CD4-positive, alpha-beta T cell treated with Interleukin-17A for 4 hours (primary cell): ENCODE data around the gene ITPR2.
"Not testable (repeated sequence)": the region's sequence is repeated elsewhere in the genome, so short reads cannot be mapped to it uniquely, and the experiment has no call there.

ENCODE experiments used
- DNase-seq: peaks from one replicate; pipeline ENCODE4 v3.0.0-alpha.2; 2020; ENCODE audit warnings: mixed read lengths

The ITPR2 gene

DNA sequence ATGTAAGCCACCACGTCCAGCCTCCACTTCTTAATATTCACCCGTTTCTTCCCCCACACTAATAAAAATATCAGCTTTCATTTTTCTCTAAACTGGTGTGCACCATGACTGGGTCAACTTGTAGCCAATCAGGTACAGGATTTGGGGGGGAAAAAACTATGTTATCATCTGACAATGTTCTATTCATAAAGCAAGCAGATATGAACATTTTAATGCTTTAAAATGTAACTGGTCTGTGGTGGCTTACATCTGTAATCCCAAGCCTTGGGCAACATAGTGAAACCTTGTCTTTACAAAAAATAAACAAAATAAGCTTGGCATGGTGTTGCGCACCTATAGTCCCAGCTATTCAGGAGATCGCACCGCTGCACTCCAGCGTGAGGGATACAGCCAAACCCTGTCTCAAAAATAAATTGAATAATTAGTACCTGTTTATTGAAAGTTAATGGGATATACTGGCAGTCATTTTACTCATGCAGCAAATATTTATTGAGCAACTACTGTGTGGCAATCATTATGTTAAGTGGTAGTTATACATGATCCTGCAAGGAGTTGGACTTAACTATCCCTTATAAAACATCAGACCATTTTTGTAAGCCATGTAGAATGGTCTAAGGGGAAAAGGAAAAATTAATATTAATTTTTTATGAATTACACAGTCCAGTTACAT lies 15.3 kb upstream of the ITPR2 start:
- DNase-seq: no peak

DNA sequence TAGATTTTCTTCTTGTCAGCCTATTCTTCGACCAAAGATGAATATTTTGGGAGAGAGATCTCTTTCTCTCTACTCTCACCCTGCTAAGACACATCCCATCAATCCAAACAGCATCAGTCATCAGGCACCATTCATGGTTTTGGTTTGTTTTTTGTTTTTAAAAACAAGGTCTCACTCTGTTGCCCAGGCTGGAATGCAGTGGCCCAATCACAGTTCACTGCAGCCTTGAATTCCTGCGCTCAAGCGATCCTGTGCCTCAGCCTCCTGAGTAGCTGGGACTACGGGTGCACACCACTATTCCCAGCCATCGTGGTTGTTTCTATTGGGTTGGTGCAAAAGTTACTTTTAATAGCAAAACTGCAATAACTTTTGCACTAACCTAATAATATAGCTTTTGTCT lies 14.4 kb upstream of the ITPR2 start:
- no peak for DNase-seq

- no peak for DNase-seq
Observed at GRCh38 chr12:26846416-26846815, 13.4 kb upstream of the ITPR2 start.

DNA sequence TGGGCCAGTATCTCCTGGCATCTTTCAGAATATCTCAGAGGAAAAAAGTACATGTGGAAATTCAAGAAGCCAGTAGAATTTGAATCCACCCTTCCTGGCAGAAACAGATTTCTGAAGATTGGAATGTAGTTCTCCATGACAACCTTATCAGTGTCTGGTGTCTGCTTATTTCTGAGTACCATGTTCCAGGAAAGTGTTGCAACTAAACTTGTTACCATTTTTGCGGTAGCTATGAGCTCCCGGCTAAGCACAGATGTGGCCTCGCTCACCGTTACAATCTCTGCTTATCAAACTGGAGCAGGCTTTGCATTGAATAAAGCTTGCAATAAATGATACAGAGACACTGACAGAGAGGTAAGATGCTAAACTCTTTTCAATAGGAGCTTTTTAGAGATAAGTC lies 13.0 kb upstream of the ITPR2 start:
- no peak for DNase-seq

DNA sequence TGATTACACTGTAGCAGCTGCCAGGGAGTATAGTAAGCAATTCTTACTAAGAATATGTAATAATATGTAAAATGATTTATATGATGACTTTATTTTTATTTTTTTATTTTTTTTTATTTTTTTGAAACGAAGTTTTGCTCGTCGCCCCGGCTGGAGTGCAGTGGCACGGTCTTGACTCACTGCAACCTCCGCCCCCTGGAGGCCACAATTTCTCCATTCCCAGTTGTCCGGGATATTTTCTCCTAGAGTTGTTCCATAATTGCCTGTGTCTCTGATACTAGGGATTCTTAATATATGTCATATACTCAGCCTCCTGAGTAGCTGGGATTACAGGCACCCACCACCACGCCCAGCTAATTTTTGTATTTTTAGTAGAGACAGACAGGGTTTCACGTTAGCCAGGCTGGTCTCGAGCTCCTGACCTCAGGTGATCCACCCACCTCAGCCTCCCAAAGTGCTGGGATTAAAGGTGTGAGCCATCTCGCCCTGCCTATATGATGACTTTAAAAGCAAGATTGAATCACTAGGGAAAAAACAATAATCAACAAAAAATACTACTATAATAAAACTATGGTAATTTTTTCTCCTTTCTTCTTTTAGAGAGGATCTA lies 12.2 kb upstream of the ITPR2 start:
- DNase-seq: peak; percentile 61

DNA sequence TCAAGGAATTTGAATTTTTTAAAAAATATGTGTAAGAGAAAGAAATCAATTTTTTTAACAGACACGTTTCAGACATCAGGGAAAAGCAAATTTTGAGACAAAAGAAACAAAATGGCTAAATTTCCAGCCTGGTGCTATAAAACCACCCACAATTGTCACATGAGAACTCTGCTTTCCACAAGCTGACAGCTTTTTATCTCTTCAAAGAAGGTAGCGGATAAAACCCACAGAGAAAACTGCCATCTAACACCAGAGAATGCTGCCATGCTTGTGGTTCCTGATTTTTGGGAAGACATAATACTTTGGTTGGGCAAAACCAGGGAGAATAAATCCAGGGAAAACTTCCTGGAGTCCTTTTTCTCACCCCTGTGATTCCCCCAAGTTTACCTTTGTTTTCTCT lies 10.3 kb upstream of the ITPR2 start:
- DNase-seq: no peak

GRCh38 chr12:26841085-26841484 lies 8.1 kb upstream of the ITPR2 start:
- peak; percentile 61 for DNase-seq

- no peak for DNase-seq
Observed at GRCh38 chr12:26839512-26839911, 6.5 kb upstream of the ITPR2 start.

- DNase-seq: no peak
Observed at GRCh38 chr12:26838888-26839416, 6.0 kb upstream of the ITPR2 start.

DNA sequence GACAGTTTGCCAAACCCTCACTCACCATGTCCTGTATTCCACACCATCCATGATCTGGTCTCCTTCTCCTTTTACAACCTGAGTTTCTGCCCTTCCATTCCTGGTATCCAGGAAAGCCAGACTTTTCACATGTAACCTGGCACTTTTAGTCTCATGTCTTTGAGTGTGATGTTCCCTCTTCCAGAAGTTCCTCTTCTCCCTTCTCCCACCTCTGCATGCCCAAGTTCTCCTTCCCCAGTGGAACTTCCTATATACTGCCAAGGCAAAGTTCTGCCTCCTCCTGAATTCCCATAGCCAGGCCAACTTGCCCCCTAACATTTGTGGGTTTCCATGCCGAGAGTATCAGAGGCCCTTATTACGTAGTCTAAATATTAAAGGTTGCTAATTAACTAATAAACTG lies 3.2 kb upstream of the ITPR2 start:
- no peak for DNase-seq

GRCh38 chr12:26834503-26835060 lies 1.6 kb upstream of the ITPR2 start:
- DNase-seq: not testable (repeated sequence)

- DNase-seq: peak; percentile 62
Observed at GRCh38 chr12:26833743-26834490, 923 bp upstream of the ITPR2 start.

DNA sequence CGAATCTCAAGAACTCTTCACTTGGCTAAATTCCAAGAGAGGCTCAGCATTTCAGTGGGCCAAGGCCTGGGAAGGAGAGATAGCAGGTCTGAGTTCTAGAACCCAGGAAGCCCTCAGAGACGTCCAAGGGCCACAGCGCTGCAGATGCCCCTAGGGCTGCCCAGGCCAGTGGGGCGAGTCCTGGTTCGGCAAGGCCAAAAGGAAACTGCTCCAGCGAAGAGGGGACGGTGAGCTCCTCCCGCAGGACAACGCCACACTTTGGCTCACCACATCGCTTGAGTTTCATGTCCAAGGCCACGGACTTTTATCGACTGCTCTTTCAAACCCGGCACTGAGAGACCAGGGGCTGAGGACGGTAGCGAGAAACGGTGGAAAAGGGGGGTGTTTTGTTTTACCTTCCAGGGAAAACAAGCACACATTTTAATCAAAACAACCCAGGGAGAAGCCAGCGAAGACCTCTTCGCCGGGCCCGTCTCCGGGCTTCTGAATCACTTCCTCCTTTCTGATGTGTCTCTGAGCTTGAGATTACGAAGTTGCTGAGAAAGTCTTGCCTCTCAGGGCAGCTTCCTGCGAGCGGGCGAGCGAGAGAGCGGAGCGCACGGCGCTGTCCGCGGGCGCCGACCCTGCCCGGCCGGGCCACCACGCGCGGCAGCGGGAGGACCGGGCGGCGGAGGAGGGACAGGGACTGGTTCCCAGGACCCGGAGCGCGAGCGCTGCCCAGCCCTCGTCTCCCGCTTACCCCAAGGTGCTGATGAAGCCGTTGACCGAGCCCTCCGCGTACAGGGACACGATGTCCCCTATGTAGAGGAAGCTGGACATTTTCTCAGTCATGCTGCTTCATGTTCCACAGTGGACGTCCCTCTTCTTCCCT lies 808 bp downstream of the ITPR2 start:
- DNase-seq: peak; percentile 76

DNA sequence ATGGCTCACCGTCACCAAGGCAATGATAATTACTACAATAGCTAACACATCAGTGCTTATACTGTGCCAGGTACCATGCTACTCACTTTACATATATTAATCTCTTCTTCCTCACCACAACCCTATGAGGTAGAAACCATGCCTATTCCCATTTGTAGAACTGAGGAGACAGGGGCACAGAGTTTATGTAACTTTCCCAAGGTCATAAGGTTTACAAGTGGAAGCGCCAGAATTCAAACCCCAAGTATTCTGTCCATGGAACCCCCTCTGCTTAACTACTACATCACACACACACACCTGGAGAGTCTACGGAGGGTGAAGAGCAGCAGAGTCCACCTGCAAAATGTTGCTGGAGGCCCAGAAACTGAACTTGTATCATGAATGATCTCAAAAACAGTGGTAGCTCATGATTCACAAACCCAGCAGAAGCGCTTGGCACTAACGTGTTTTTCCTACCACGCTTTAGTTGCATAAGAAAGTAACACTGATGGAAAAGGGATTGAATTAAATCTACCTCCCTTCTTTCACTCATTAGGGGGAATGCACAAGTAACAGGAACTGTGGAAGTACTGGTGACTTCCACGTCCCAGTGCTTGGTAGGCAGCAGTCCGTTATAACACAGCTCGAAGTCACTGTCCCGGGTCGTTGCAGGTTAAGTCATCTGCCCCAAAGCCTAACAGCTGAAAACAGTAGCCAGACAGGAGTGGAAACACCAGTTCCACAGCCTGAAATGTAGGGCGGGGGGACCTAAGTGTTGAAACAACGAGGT lies 2.0 kb downstream of the ITPR2 start:
- no peak for DNase-seq

DNA sequence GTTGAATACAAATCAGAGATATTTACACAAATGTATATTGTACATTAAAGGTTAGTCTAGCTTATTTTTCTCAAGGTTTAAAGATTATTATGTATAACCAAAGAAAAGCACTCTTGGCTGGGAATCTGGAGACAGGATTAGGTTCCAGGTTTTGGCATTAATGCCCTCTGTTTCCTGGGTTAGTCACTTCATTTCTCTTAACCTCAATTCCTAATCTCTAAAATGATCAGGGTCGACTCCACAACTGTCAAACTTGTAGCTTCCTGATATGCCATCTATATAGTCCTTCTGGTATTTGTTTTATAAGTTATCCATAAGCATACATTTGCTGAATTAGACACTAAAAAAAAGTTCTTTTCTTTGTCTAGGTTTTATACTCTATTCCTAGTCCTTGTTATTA lies 2.6 kb downstream of the ITPR2 start:
- DNase-seq: no peak

GRCh38 chr12:26828280-26829073 lies 4.5 kb downstream of the ITPR2 start:
- no peak for DNase-seq

DNA sequence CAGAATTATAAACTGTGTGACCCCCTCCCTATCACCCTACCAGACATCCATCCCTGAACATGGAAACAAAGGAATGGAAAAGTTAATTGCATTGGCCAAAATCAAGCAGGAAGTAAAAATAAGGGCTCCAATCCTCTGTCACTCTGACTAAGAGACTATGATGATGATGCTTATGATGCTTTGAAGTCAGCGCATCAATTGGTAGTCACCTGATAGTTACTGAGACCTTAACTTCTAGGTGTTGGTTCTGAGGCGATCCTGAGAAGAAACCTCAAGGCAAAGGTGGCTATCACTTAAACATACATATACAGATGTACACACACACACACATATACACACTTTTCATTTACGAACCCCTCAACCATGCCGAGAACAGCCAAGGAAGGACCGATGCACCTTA lies 6.6 kb downstream of the ITPR2 start:
- no peak for DNase-seq

- DNase-seq: no peak
Observed at GRCh38 chr12:26825459-26826016, 7.5 kb downstream of the ITPR2 start.

DNA sequence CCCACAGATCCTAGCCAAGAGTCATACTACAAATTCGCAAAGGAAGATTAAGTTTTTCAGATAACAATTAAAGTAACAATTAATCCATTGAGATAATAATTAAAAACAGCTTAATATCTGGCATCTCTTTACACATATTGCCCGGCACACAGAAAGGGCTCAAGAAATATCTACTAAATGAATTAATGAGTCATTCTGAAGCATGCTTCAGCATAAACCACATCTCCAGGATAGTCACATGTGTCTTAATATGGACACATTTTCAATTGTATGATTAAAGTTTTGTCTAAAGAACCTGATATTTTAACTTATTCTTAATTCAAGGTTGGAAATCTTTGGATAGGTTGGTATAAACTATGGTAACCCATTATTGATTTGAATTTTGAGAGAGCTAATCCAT lies 9.6 kb downstream of the ITPR2 start:
- DNase-seq: no peak

DNA sequence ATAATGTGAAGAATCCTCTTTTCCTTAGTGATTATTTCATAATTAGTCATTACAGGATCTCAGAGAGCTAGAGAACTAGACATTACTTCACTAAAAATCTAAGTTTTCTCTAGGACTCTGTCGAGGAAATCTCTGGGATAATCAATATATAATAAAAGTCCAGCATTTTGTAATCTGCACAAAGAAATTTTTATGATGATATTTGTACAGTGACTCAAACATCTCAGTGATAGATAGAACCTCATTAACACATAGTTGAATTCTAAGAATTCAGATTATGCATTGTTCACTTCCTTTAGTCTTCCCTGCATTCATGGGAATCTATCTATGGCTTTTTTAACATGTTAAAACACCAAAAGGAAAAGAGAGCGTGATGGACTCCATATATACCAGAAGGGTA lies 11.0 kb downstream of the ITPR2 start:
- DNase-seq: no peak
